Measurements from ENCODE around the gene TAF4B. TPM values are rescaled to one million over a fixed set of nuclear protein-coding genes. Genes with fewer than 3 reads are reported as not detected.

The TAF4B gene
- total and polyA plus RNA-seq, 2 of the 8 experiments (the other 6 are each of a cell fraction or from before 2014, with no cell fraction given) = 9.3 to 19.8 TPM

DNA sequence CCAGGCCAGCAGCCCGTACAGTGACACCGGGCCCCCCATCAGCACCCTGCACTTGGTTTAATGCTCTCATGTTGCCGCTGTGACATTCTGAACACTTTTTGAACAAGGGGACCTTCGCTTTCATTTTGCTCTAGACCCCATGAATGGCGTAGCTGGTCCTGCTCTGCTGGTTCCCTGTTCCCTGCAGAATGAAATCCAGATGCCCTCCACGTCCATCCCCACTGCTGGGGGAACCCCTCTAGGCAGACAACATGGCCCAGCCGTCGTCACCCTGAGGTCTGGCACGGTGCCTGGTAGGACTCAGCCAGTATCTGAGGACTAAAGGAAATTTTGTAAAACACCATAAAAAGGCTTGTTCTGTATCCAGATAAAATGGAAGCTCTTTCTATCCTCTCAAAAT lies 193.5 kb downstream of the TAF4B start (continued):
- TF ChIP-seq, protein P1, sequence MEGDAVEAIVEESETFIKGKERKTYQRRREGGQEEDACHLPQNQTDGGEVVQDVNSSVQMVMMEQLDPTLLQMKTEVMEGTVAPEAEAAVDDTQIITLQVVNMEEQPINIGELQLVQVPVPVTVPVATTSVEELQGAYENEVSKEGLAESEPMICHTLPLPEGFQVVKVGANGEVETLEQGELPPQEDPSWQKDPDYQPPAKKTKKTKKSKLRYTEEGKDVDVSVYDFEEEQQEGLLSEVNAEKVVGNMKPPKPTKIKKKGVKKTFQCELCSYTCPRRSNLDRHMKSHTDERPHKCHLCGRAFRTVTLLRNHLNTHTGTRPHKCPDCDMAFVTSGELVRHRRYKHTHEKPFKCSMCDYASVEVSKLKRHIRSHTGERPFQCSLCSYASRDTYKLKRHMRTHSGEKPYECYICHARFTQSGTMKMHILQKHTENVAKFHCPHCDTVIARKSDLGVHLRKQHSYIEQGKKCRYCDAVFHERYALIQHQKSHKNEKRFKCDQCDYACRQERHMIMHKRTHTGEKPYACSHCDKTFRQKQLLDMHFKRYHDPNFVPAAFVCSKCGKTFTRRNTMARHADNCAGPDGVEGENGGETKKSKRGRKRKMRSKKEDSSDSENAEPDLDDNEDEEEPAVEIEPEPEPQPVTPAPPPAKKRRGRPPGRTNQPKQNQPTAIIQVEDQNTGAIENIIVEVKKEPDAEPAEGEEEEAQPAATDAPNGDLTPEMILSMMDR (IDR thresholded peaks at IDR 0.05; ENCODE audit: control extremely low read depth in 1 of 3, insufficient read depth in 1 of 3, low read depth in 1 of 3, low read length in 3 of 3) = no peak
- TF ChIP-seq SIRT6 (IDR thresholded peaks at IDR 0.05; ENCODE audit: low read length) = no peak
- TF ChIP-seq TBP (IDR thresholded peaks at IDR 0.05; ENCODE audit: low read depth, low read length) = no peak
- no peak for TF ChIP-seq SIN3A (conservative IDR thresholded peaks at IDR 0.05 in 1 of 2, IDR thresholded peaks at IDR 0.05 in 1 of 2; ENCODE audit: low read depth in 1 of 2, low read length in 2 of 2)
- TF ChIP-seq TCF12 (IDR thresholded peaks at IDR 0.05; ENCODE audit: low read depth, low read length) = no peak
- TF ChIP-seq, protein P2, sequence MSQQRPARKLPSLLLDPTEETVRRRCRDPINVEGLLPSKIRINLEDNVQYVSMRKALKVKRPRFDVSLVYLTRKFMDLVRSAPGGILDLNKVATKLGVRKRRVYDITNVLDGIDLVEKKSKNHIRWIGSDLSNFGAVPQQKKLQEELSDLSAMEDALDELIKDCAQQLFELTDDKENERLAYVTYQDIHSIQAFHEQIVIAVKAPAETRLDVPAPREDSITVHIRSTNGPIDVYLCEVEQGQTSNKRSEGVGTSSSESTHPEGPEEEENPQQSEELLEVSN (IDR thresholded peaks at IDR 0.05) = no peak
